Fibroblast of lung (primary cell): ENCODE results near the gene CHRND. TPM values are rescaled to one million over a fixed set of nuclear protein-coding genes. Genes with fewer than 3 reads are reported as not detected.
"Not testable (repeated sequence)": the region's sequence is repeated elsewhere in the genome, so short reads cannot be mapped to it uniquely, and the experiment has no call there.

Experiments
- DNase-seq, 2 donors: peaks; one replicate each; pipeline versions ENCODE4 v3.0.0 to v3.0.0-alpha.2; 2010; ENCODE audit warnings: low read depth in 2 of 2
- H2AFZ ChIP-seq: 2 replicates; pipeline ENCODE4 v1.5.1; 2012; ENCODE audit warnings: low read length, control low read depth, inconsistent platforms
- H3K27ac ChIP-seq: 2 replicates; pipeline ENCODE4 v1.5.1; 2011; ENCODE audit warnings: low read length, control low read depth; ENCODE audit not compliant: insufficient read depth
- H3K27me3 ChIP-seq: 2 replicates; pipeline ENCODE4 v1.5.1; 2011; ENCODE audit warnings: mild to moderate bottlenecking, low read length; ENCODE audit not compliant: control insufficient read depth, insufficient read depth
- H3K36me3 ChIP-seq: 2 replicates; pipeline ENCODE4 v1.5.1; 2011; ENCODE audit warnings: low read length; ENCODE audit not compliant: control insufficient read depth, insufficient read depth
- H3K4me1 ChIP-seq: 2 replicates; pipeline ENCODE4 v1.5.1; 2011; ENCODE audit warnings: low read length; ENCODE audit not compliant: control insufficient read depth, insufficient read depth; ENCODE audit errors: extremely low read depth
- H3K4me2 ChIP-seq: 2 replicates; pipeline ENCODE4 v1.5.1; 2011; ENCODE audit warnings: low read length, control low read depth; ENCODE audit not compliant: insufficient read depth; ENCODE audit errors: extremely low read depth
- H3K4me3 ChIP-seq, 4 experiments: fragments of 200-600 bp in 1 of 4; sonication (generic) in 1 of 4; replicated peaks in 1 of 4; 2 replicates each; pipeline ENCODE4 v1.5.1; 2011 to 2016; ENCODE audit warnings: low read length in 4 of 4, low read depth in 3 of 4, mild to moderate bottlenecking in 3 of 4, control low read depth in 2 of 4, inconsistent platforms in 1 of 4, mixed read lengths in 1 of 4; ENCODE audit not compliant: insufficient read depth in 1 of 4; ENCODE audit errors: control extremely low read depth in 1 of 4
- H3K79me2 ChIP-seq: 2 replicates; pipeline ENCODE4 v1.5.1; 2012; ENCODE audit warnings: mild to moderate bottlenecking, low read length, inconsistent platforms; ENCODE audit not compliant: control insufficient read depth, insufficient read depth
- H3K9ac ChIP-seq: 2 replicates; pipeline ENCODE4 v1.5.1; 2011; ENCODE audit warnings: mild to moderate bottlenecking, low read length, control low read depth; ENCODE audit not compliant: insufficient read depth
- H3K9me3 ChIP-seq: 2 replicates; pipeline ENCODE4 v1.5.1; 2012; ENCODE audit warnings: low read depth, low read length; ENCODE audit not compliant: control insufficient read depth, insufficient read depth
- H4K20me1 ChIP-seq: 2 replicates; pipeline ENCODE4 v1.5.1; 2011; ENCODE audit warnings: low read length; ENCODE audit not compliant: control insufficient read depth, insufficient read depth; ENCODE audit errors: extremely low read depth
- EZH2 ChIP-seq: IDR thresholded peaks from 2 replicates; pipeline ENCODE4 v1.5.1; 2012; ENCODE audit warnings: low read length, control low read depth, mild to moderate bottlenecking; ENCODE audit errors: missing control alignments
- polyA plus RNA-seq, 2 donors: library from polyadenylated mRNA; depleted of rRNA in 1 of 2; stranded (reverse) in 1 of 2; unstranded in 1 of 2; fragments of >200 nt; gene quantifications; 2 replicates each; pipeline ENCODE4 v1.2.1, GENCODE V29; 2011 to 2012; ENCODE audit warnings: missing spikeins in 1 of 2
- total RNA-seq: library from RNA; depleted of rRNA; stranded (reverse); fragments of >200 nt; gene quantifications from 2 replicates; pipeline ENCODE4 v1.2.1, GENCODE V29; 2014
- TF ChIP-seq, protein P1 (sequence below), 2 donors: IDR thresholded peaks in 1 of 2; conservative IDR thresholded peaks in 1 of 2; 1 replicate in 1 of 2; 2 replicates in 1 of 2; pipeline ENCODE4 v1.5.1; 2011 to 2012; ENCODE audit warnings: low read length in 2 of 2, control low read depth in 1 of 2, inconsistent platforms in 1 of 2, low read depth in 1 of 2, mild to moderate bottlenecking in 1 of 2

The CHRND gene
- total and polyA plus RNA-seq, 2 donors (not counting 1 experiment from before 2014, with no cell fraction given), result not detected

GRCh38 chr2:232529806-232530547 is 4.0 kb downstream of the CHRND start:
- Histone ChIP-seq H4K20me1 (no peaks in the 10 kb centered on the region), H3K27me3 (no peaks in the 10 kb centered on the region), H3K4me1 (no peaks in the 10 kb centered on the region), H2AFZ (no peak overlapping the region), H3K9me3 (no peaks in the 10 kb centered on the region), H3K4me2 (no peak overlapping the region), H3K79me2 (no peaks in the 10 kb centered on the region), H3K9ac (no peak overlapping the region), H3K36me3 (no peaks in the 10 kb centered on the region), H3K27ac (no peak overlapping the region), H3K4me3 (no peak overlapping the region)
- DNase-seq, result no peak
- TF ChIP-seq, protein P1, sequence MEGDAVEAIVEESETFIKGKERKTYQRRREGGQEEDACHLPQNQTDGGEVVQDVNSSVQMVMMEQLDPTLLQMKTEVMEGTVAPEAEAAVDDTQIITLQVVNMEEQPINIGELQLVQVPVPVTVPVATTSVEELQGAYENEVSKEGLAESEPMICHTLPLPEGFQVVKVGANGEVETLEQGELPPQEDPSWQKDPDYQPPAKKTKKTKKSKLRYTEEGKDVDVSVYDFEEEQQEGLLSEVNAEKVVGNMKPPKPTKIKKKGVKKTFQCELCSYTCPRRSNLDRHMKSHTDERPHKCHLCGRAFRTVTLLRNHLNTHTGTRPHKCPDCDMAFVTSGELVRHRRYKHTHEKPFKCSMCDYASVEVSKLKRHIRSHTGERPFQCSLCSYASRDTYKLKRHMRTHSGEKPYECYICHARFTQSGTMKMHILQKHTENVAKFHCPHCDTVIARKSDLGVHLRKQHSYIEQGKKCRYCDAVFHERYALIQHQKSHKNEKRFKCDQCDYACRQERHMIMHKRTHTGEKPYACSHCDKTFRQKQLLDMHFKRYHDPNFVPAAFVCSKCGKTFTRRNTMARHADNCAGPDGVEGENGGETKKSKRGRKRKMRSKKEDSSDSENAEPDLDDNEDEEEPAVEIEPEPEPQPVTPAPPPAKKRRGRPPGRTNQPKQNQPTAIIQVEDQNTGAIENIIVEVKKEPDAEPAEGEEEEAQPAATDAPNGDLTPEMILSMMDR (conservative IDR thresholded peaks at IDR 0.05 in 1 of 2, IDR thresholded peaks at IDR 0.05 in 1 of 2; ENCODE audit: low read depth in 1 of 2, low read length in 2 of 2), result no peak
- TF ChIP-seq EZH2, result no peak

DNA sequence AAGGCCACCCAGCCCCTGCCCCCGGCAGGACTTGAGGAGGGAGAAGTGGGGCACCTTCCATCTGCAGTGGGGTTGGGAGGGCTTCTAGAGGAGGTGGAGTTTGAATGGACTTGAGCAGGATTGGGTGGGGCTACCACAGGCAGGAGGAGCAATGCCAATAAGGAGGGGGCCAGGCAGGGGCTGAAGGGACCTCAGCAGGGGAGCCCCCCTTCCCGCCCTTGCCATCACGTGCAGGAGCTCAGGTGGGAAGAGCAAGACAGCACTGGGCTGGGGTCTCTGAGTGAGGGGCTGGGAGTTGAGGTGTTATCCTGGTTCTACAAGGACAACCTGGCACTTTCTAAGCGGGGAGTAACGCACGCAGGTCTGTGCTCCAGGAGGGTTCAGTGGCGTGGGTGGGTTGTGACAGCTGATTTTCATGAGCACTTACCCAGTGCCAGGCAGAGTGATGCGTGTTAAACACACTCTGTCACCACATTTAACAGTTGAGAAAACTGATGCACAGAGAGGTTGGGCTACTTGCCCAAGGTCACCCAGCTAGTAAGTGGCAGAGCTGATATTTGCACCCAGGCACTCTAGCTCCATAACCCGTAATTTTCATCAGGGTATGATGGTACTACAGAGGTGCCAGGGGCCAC is 4.8 kb downstream of the CHRND start:
- no peaks in the 10 kb centered on the region for H3K36me3 ChIP-seq
- no peak for DNase-seq
- H3K4me2 ChIP-seq, result no peak overlapping the region
- no peaks in the 10 kb centered on the region for H3K4me1 ChIP-seq
- no peaks in the 10 kb centered on the region for H4K20me1 ChIP-seq
- H3K9ac ChIP-seq, result no peak overlapping the region
- no peak overlapping the region for H2AFZ ChIP-seq
- TF ChIP-seq, protein P1 (conservative IDR thresholded peaks at IDR 0.05 in 1 of 2, IDR thresholded peaks at IDR 0.05 in 1 of 2; ENCODE audit: low read depth in 1 of 2, low read length in 2 of 2), result no peak
- TF ChIP-seq EZH2, result no peak
- no peak overlapping the region for H3K4me3 ChIP-seq
- H3K27me3 ChIP-seq, result no peaks in the 10 kb centered on the region
- no peaks in the 10 kb centered on the region for H3K79me2 ChIP-seq
- H3K9me3 ChIP-seq, result no peaks in the 10 kb centered on the region
- no peak overlapping the region for H3K27ac ChIP-seq

- H3K4me2 ChIP-seq, result no peak overlapping the region
- no peak for DNase-seq
Measured at GRCh38 chr2:232532419-232532818, 6.5 kb downstream of the CHRND start.

GRCh38 chr2:232532821-232533220 is 6.9 kb downstream of the CHRND start:
- H3K9ac ChIP-seq, H3K4me1 ChIP-seq, DNase-seq, H3K79me2 ChIP-seq, H3K4me3 ChIP-seq, H4K20me1 ChIP-seq, H3K36me3 ChIP-seq, H3K27me3 ChIP-seq, H2AFZ ChIP-seq, H3K4me2 ChIP-seq, H3K27ac ChIP-seq, H3K9me3 ChIP-seq: not testable (repeated sequence)

More at GRCh38 chr2:232532419-232532818, 6.5 kb downstream of the CHRND start:
- H3K4me3 ChIP-seq, result no peak overlapping the region
- H3K4me1 ChIP-seq, result no peaks in the 10 kb centered on the region
- no peaks in the 10 kb centered on the region for H3K9me3 ChIP-seq
- H3K27me3 ChIP-seq, result no peaks in the 10 kb centered on the region
- H3K9ac ChIP-seq, result no peak overlapping the region
- H3K36me3 ChIP-seq, result no peaks in the 10 kb centered on the region
- H3K27ac ChIP-seq, result no peak overlapping the region
- H3K79me2 ChIP-seq, result no peaks in the 10 kb centered on the region
- no peak overlapping the region for H2AFZ ChIP-seq
- TF ChIP-seq, protein P1 (conservative IDR thresholded peaks at IDR 0.05 in 1 of 2, IDR thresholded peaks at IDR 0.05 in 1 of 2; ENCODE audit: low read depth in 1 of 2, low read length in 2 of 2), result no peak
- no peak for TF ChIP-seq EZH2
- no peaks in the 10 kb centered on the region for H4K20me1 ChIP-seq
